ENCODE results near the gene EFNB3.

The EFNB3 gene

GRCh38 chr17:7687072-7687907, 17.7 kb upstream of the EFNB3 start, which contains the start of gene TP53:
TSS of gene TP53 (minus strand) at chr17:7687490. CDS start at chr17:7676594, 10,896 bp downstream.
- TF ChIP-seq ZNF274 (IDR thresholded peaks at IDR 0.05; ENCODE audit: low read depth, low read length), result no peak
- H3K4me3 ChIP-seq (ENCODE audit: low read length), result peak within 1 kb of the TSS; percentile 84

GRCh38 chr17:7687908-7688807, 16.8 kb upstream of the EFNB3 start, which contains the start of gene WRAP53:
TSS of gene WRAP53 (plus strand) at chr17:7688477. CDS start at chr17:7688649, 172 bp downstream.
- peak within 1 kb of the TSS; percentile 84 for H3K4me3 ChIP-seq (ENCODE audit: low read length)
- TF ChIP-seq ZNF274 (IDR thresholded peaks at IDR 0.05; ENCODE audit: low read depth, low read length), result no peak

- no peak for TF ChIP-seq ZNF274 (IDR thresholded peaks at IDR 0.05; ENCODE audit: low read depth, low read length)
- peak overlapping the region; percentile 65 for H3K4me3 ChIP-seq (ENCODE audit: low read length)
Measured at GRCh38 chr17:7688808-7689316, 16.1 kb upstream of the EFNB3 start.

GRCh38 chr17:7695586-7695985, 9.4 kb upstream of the EFNB3 start:
- TF ChIP-seq ZNF274 (IDR thresholded peaks at IDR 0.05; ENCODE audit: low read depth, low read length), result no peak
- H3K4me3 ChIP-seq (ENCODE audit: low read length), result no peak overlapping the region

- no peak overlapping the region for H3K4me3 ChIP-seq (ENCODE audit: low read length)
- no peak for TF ChIP-seq ZNF274 (IDR thresholded peaks at IDR 0.05; ENCODE audit: low read depth, low read length)
Measured at GRCh38 chr17:7697828-7698588, 7.0 kb upstream of the EFNB3 start.

- TF ChIP-seq ZNF274 (IDR thresholded peaks at IDR 0.05; ENCODE audit: low read depth, low read length), result no peak
- H3K4me3 ChIP-seq (ENCODE audit: low read length), result no peak overlapping the region
Measured at GRCh38 chr17:7700510-7700909, 4.5 kb upstream of the EFNB3 start.

GRCh38 chr17:7701681-7702080, 3.3 kb upstream of the EFNB3 start:
- TF ChIP-seq ZNF274 (IDR thresholded peaks at IDR 0.05; ENCODE audit: low read depth, low read length), result no peak
- no peak overlapping the region for H3K4me3 ChIP-seq (ENCODE audit: low read length)

- H3K4me3 ChIP-seq (ENCODE audit: low read length), result no peak overlapping the region
- no peak for TF ChIP-seq ZNF274 (IDR thresholded peaks at IDR 0.05; ENCODE audit: low read depth, low read length)
Measured at GRCh38 chr17:7702776-7703175, 2.2 kb upstream of the EFNB3 start.

- TF ChIP-seq ZNF274 (IDR thresholded peaks at IDR 0.05; ENCODE audit: low read depth, low read length), result no peak
- no peak overlapping the region for H3K4me3 ChIP-seq (ENCODE audit: low read length)
Measured at GRCh38 chr17:7703584-7704479, 1.2 kb upstream of the EFNB3 start.

GRCh38 chr17:7705269-7706255, 560 bp downstream of the EFNB3 start:
- H3K4me3 ChIP-seq (ENCODE audit: low read length), result no peak overlapping the region
- no peak for TF ChIP-seq ZNF274 (IDR thresholded peaks at IDR 0.05; ENCODE audit: low read depth, low read length)

- TF ChIP-seq ZNF274 (IDR thresholded peaks at IDR 0.05; ENCODE audit: low read depth, low read length), result no peak
- H3K4me3 ChIP-seq (ENCODE audit: low read length), result no peak overlapping the region
Measured at GRCh38 chr17:7706631-7707354, 1.8 kb downstream of the EFNB3 start.

Measured in GM08714 (cell line).